DOHH2 (cell line): Measurements from ENCODE around the gene NDRG3.
A peak's percentile ranks its signal among the peaks of the same experiment; 100 is the strongest.

Source experiments
- H3F3A ChIP-seq: fragments of 200-600 bp; sonication (generic), shearing (Covaris generic); 2 replicates; pipeline ENCODE4 v1.6.0; 2016; ENCODE audit warnings: antibody characterized with exemption, mild to moderate bottlenecking; ENCODE audit not compliant: control insufficient read depth, insufficient read depth
- H3K27ac ChIP-seq: fragments of 200-600 bp; sonication (generic); 2 replicates; pipeline ENCODE4 v1.5.1; 2014; ENCODE audit warnings: low read depth, mild to moderate bottlenecking, low read length, moderate library complexity
- H3K27me3 ChIP-seq: fragments of 200-600 bp; sonication (generic); 2 replicates; pipeline ENCODE4 v1.6.1; 2014; ENCODE audit warnings: mild to moderate bottlenecking, low read length, mixed read lengths; ENCODE audit not compliant: control insufficient read depth
- H3K36me3 ChIP-seq: fragments of 200-600 bp; sonication (generic); 2 replicates; pipeline ENCODE4 v1.6.1; 2014; ENCODE audit warnings: mild to moderate bottlenecking, low read length, moderate library complexity, mixed read lengths; ENCODE audit not compliant: control insufficient read depth
- H3K4me1 ChIP-seq: fragments of 200-600 bp; sonication (generic); 2 replicates; pipeline ENCODE4 v1.6.1; 2014; ENCODE audit warnings: mild to moderate bottlenecking, low read length, mixed read lengths; ENCODE audit not compliant: control insufficient read depth
- H3K4me2 ChIP-seq: fragments of 200-600 bp; sonication (generic); 2 replicates; pipeline ENCODE4 v1.6.0; 2014; ENCODE audit warnings: mild to moderate bottlenecking, low read length, moderate library complexity
- H3K4me3 ChIP-seq: fragments of 200-600 bp; sonication (generic); 2 replicates; pipeline ENCODE4 v1.5.1; 2014; ENCODE audit warnings: mild to moderate bottlenecking, low read length, mixed read lengths
- H3K79me2 ChIP-seq: fragments of 200-600 bp; sonication (generic); 2 replicates; pipeline ENCODE4 v1.6.1; 2014; ENCODE audit warnings: mild to moderate bottlenecking, low read length, mixed read lengths; ENCODE audit not compliant: control insufficient read depth
- H3K9me2 ChIP-seq: fragments of 200-600 bp; sonication (generic); replicated peaks from 2 replicates; pipeline ENCODE4 v1.6.1; 2014; ENCODE audit warnings: mild to moderate bottlenecking, low read length, mixed read lengths; ENCODE audit not compliant: control insufficient read depth
- H3K9me3 ChIP-seq: fragments of 200-600 bp; sonication (generic); 2 replicates; pipeline ENCODE4 v1.6.1; 2014; ENCODE audit warnings: antibody characterized with exemption, low read length, mixed read lengths; ENCODE audit not compliant: control insufficient read depth, insufficient read depth
- H4K20me1 ChIP-seq: fragments of 200-600 bp; sonication (generic); 2 replicates; pipeline ENCODE4 v1.6.0; 2014; ENCODE audit warnings: low read depth, mild to moderate bottlenecking, antibody characterized with exemption, low read length, moderate library complexity; ENCODE audit not compliant: control insufficient read depth, insufficient read depth
- EZH2phosphoT487 ChIP-seq: fragments of 200-600 bp; sonication (generic); IDR thresholded peaks from 2 replicates; pipeline ENCODE4 v1.6.1; 2017; ENCODE audit warnings: borderline replicate concordance, mild to moderate bottlenecking, antibody characterized with exemption, low read length, moderate library complexity, mixed read lengths
- TF ChIP-seq, protein P1 (sequence below): fragments of 200-600 bp; sonication (generic); IDR thresholded peaks from one replicate; pipeline ENCODE4 v1.5.1; 2014; ENCODE audit warnings: antibody characterized with exemption, mild to moderate bottlenecking, low read depth, low read length; ENCODE audit not compliant: poor library complexity, severe bottlenecking

NDRG3 gene

DNA sequence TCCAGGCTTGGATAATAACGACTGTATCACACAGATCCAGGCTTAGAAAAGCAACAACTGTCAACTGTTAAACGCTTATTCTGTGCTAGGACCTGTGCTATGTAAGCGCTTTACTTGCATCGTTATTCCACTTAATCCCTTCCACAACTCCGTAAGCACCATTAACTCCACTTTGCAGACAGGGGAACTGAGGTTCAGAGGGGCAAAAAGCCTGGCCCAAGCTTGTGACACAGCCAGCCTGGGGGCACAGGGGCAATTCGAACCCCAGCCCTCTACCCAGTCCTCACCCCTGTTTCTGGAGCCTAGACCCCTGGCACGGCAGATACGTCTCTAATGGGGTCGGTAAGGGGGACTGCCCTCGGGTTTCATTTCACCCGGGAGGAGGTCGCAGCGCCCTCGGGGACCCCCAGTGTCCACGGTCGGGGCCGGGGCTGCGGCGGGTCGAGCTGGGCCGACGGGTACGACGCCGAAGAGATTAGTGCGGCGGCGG lies 27.3 kb upstream of the NDRG3 start:
- peak overlapping the region; percentile 61 for H3K27ac ChIP-seq
- H3K4me3 ChIP-seq = peak overlapping the region; percentile 99
- no peaks in the 10 kb centered on the region for H3K9me3 ChIP-seq

DNA sequence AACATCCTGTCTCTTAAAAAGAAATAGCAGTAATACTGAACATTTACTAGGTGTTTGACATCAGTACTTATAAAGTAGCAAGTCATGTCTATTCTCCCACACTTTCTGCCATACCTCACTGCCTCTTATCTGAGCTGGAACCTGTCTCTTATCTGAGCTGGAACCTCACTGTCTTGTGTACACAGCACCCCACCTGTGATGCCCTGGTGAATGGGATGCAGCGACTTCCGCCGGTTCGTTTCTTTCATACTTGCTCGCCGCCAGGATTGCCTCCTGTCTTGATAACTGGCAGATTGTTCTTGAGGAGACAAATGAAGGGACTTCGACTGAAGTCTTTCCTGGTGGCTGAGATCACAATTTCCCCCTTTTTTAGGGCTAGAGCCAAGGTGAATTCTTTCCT lies 24.8 kb upstream of the NDRG3 start:
- Histone ChIP-seq H3K4me2 (peak overlapping the region; percentile 91; the same call in 1 of the 2 replicates), H3K36me3 (peaks cover 53% of the 10 kb centered on the region), H3K9me2 (no peaks in the 10 kb centered on the region), H3F3A (no peaks in the 10 kb centered on the region), H3K27me3 (no peaks in the 10 kb centered on the region), H3K79me2 (peaks cover 45% of the 10 kb centered on the region), H3K27ac (no peak overlapping the region), H3K4me3 (no peak overlapping the region), H3K4me1 (peaks cover 31% of the 10 kb centered on the region), H4K20me1 (no peaks in the 10 kb centered on the region), H3K9me3 (no peaks in the 10 kb centered on the region)
- no peak for TF ChIP-seq EZH2phosphoT487
- TF ChIP-seq, protein P1, sequence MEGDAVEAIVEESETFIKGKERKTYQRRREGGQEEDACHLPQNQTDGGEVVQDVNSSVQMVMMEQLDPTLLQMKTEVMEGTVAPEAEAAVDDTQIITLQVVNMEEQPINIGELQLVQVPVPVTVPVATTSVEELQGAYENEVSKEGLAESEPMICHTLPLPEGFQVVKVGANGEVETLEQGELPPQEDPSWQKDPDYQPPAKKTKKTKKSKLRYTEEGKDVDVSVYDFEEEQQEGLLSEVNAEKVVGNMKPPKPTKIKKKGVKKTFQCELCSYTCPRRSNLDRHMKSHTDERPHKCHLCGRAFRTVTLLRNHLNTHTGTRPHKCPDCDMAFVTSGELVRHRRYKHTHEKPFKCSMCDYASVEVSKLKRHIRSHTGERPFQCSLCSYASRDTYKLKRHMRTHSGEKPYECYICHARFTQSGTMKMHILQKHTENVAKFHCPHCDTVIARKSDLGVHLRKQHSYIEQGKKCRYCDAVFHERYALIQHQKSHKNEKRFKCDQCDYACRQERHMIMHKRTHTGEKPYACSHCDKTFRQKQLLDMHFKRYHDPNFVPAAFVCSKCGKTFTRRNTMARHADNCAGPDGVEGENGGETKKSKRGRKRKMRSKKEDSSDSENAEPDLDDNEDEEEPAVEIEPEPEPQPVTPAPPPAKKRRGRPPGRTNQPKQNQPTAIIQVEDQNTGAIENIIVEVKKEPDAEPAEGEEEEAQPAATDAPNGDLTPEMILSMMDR = no peak

More for the DNA sequence above, 27.3 kb upstream of the NDRG3 start:
- peaks cover 45% of the 10 kb centered on the region for H3K79me2 ChIP-seq
- peak overlapping the region; percentile 91 for H3K4me2 ChIP-seq
- TF ChIP-seq EZH2phosphoT487 = no peak
- TF ChIP-seq, protein P1 = no peak
- H3F3A ChIP-seq = no peaks in the 10 kb centered on the region
- peaks cover 31% of the 10 kb centered on the region for H3K4me1 ChIP-seq
- H3K27me3 ChIP-seq = no peaks in the 10 kb centered on the region
- H4K20me1 ChIP-seq = no peaks in the 10 kb centered on the region
- H3K9me2 ChIP-seq = no peaks in the 10 kb centered on the region
- H3K36me3 ChIP-seq = peaks cover 35% of the 10 kb centered on the region

DNA sequence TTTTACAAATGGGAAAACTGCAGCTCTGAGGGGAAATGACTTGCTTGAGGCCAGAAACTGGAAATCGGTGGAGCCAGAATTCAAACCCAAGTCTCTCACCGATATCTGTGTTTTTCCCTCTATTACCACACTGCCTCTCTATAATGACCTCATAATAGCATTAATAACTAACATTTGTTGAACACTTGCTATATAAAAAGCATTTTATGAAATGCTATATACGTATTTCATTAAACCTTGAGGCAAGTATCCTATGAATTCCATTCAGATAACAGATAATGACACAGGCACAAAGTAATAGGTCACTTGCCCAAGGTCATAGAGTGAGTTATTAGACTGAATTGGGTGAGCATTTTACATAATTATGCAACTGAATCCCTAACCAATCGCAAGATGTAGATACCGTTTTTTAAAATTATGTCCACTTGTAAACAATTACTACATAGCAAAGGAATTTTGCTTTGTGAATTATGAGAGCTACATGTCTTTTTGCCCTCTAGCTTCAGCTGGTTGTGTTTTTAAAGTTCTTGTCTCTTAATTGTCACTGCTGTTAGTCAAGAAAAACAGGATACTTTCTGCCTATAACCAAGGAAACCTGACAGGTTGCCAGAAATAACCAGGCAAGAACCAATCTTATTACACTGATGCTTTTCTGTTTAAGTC lies 23.0 kb upstream of the NDRG3 start:
- H3K4me3 ChIP-seq = no peak overlapping the region
- H4K20me1 ChIP-seq = no peaks in the 10 kb centered on the region
- peaks cover 45% of the 10 kb centered on the region for H3K79me2 ChIP-seq
- H3K9me2 ChIP-seq = no peaks in the 10 kb centered on the region
- no peaks in the 10 kb centered on the region for H3K27me3 ChIP-seq
- peaks cover 31% of the 10 kb centered on the region for H3K4me1 ChIP-seq
- peak overlapping the region; percentile 1; the same call in 1 of the 2 replicates for H3K4me2 ChIP-seq
- no peaks in the 10 kb centered on the region for H3K9me3 ChIP-seq
- H3K27ac ChIP-seq = no peak overlapping the region
- TF ChIP-seq EZH2phosphoT487 = no peak
- TF ChIP-seq, protein P1 = no peak
- no peaks in the 10 kb centered on the region for H3F3A ChIP-seq
- peaks cover 64% of the 10 kb centered on the region for H3K36me3 ChIP-seq
